PFSK-1 (cell line): Measurements from ENCODE around the gene BHLHE41.

Experiments used
- FOXP2 ChIP-seq: optimal IDR thresholded peaks from 2 replicates; pipeline ENCODE3; 2011; ENCODE audit warnings: borderline replicate concordance, control low read depth, inconsistent platforms; ENCODE audit not compliant: insufficient read depth; ENCODE audit errors: extremely low read length, extremely low read depth
- POLR2AphosphoS5 ChIP-seq: IDR thresholded peaks from 2 replicates; pipeline ENCODE4 v1.6.1; 2012; ENCODE audit warnings: low read depth, mild to moderate bottlenecking, control low read depth, low read length, moderate library complexity
- SIN3A ChIP-seq: IDR thresholded peaks from 2 replicates; pipeline ENCODE4 v1.6.1; 2012; ENCODE audit warnings: mild to moderate bottlenecking, low read length, moderate library complexity, borderline replicate concordance; ENCODE audit not compliant: insufficient read depth
- TAF1 ChIP-seq: IDR thresholded peaks from 2 replicates; pipeline ENCODE4 v1.6.1; 2012; ENCODE audit warnings: low read length, control low read depth, borderline replicate concordance; ENCODE audit not compliant: insufficient read depth
- TF ChIP-seq, protein P1 (sequence below), 2 experiments: IDR thresholded peaks; 2 replicates each; pipeline versions ENCODE4 v1.6.1 to v1.8.0; 2011 to 2012; ENCODE audit warnings: low read depth in 2 of 2, low read length in 2 of 2, control low read depth in 1 of 2, inconsistent platforms in 1 of 2, mild to moderate bottlenecking in 1 of 2, moderate library complexity in 1 of 2; ENCODE audit not compliant: insufficient read depth in 1 of 2

Gene BHLHE41

DNA sequence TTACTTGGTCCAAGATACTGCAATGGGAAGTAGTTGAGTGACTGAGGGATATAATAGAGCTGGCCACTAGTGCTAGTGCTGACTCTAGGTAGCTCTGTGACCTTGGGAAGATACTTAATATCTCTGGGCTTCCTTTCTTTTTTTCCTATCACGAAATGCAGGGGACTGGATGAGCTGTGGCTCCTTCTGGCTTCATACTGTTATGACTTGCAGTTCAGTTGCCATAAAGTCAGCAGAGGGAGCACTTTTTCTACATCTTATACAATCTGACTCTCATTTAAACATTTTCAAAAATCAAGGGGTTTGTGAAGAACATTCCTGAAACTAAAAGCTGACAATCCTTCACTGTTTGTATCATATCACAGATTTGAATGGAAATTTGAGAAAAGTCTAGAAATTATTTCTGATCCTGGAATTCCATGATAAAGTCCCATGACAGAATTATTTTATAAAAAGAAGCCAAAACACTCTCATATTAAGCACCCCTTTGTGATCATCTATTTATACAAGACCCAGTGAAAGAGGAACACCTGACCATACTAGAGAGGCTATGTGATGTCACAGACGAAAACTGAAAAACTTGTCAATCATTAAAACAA is 5.3 kb downstream of the BHLHE41 start:
- TF ChIP-seq, protein P1, sequence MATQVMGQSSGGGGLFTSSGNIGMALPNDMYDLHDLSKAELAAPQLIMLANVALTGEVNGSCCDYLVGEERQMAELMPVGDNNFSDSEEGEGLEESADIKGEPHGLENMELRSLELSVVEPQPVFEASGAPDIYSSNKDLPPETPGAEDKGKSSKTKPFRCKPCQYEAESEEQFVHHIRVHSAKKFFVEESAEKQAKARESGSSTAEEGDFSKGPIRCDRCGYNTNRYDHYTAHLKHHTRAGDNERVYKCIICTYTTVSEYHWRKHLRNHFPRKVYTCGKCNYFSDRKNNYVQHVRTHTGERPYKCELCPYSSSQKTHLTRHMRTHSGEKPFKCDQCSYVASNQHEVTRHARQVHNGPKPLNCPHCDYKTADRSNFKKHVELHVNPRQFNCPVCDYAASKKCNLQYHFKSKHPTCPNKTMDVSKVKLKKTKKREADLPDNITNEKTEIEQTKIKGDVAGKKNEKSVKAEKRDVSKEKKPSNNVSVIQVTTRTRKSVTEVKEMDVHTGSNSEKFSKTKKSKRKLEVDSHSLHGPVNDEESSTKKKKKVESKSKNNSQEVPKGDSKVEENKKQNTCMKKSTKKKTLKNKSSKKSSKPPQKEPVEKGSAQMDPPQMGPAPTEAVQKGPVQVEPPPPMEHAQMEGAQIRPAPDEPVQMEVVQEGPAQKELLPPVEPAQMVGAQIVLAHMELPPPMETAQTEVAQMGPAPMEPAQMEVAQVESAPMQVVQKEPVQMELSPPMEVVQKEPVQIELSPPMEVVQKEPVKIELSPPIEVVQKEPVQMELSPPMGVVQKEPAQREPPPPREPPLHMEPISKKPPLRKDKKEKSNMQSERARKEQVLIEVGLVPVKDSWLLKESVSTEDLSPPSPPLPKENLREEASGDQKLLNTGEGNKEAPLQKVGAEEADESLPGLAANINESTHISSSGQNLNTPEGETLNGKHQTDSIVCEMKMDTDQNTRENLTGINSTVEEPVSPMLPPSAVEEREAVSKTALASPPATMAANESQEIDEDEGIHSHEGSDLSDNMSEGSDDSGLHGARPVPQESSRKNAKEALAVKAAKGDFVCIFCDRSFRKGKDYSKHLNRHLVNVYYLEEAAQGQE (IDR thresholded peaks at IDR 0.05; ENCODE audit: insufficient read depth in 1 of 2, low read depth in 2 of 2, low read length in 2 of 2): peak; percentile 39 to 76; a peak in 2 of 4 replicates
- TF ChIP-seq SIN3A (no peak), FOXP2 (no peak)

DNA sequence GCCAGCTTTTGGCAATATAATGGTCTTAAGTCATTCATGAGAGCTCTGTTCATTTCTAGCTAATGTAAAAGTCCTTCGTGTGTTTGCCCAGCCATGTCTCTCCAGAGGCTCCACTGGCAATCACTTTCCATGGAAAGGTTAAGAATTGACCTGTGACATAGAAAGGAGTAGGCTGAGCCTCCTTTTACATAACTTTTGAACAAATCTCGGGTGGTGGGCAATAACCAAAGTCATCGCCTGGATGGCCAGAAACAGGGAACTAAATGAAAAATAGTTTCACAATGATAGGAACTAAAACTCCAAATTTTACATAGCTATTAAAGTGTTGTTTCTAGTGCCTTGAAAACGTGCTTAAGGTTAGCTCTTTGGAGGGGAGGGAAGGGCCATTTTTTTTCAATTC is 6.5 kb downstream of the BHLHE41 start:
- no peak for TF ChIP-seq POLR2AphosphoS5
- no peak for TF ChIP-seq TAF1
- TF ChIP-seq FOXP2: no peak
- no peak for TF ChIP-seq SIN3A
- TF ChIP-seq, protein P1 (IDR thresholded peaks at IDR 0.05; ENCODE audit: insufficient read depth in 1 of 2, low read depth in 2 of 2, low read length in 2 of 2): no peak

DNA sequence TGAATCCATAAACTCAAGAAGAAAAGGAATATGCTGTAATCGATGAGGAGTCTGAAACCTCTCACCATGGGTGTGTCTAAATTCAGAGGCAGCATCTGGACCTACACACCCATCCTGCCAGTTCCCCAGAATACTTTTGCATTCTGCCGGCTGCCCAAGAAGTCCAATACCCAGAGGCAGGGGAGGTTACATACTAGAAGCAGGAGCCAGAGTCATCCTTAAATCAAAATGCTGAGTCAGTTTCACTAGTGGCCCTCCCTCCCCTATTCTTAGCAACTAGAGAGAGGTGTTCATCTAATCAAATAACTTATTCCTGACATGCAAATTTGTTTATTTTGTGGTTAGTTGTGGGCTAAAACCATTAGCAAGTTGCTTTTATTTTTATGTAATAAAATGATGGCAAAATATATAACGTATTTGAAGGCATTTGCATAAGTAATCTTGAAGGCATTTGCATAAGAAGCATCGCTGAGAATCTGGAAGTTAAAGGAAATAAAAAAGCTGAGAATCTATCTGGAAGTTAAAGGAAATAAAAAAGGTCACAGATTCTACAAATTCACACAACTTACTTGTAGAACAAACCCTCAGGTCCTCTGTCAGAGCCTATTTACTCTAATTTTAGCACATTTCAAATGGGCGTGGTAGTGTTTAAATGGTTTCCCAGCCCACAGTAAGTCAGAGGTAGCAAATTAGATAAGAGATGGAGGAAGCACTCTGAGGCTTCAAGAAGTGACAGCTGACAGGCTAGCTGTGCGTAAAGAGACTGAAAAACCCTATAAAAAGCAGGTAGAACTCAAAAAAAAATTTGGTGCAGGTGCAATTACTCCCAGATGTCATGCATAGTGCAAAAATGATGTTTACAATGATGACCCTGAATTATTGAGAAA is 7.8 kb downstream of the BHLHE41 start:
- TF ChIP-seq TAF1: no peak

DNA sequence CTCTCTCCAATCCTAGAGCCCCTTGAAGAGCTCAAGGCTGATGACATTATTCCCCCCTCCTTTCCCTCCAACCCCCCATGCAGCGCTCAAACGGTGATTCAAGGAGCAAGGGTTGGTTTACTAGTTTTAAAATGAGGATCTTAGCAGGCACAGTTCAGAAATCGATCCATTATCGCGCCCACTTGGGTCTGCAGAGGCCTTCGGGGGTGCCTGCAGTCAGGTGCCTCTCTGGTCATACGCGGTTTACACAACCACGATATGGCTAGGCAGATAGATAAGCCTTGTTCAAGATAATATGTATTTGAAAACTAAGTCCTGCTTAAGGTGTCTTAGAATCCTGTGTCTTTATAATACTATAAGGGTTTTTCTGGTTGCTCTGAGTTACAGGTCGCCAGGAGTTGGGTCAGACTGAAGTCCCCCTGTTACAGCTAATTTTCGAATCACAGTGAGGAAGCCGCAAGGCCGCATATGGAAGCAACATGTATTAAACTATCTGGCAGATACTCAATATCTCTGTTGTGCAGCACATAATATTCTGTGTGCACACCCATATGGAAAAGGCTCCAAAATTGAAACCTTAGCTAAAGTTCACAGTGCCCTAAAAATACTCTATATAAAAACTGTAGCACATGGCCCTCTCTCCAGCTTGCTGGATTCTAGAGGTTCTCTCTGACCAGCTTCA is 10.0 kb downstream of the BHLHE41 start:
- TF ChIP-seq SIN3A: no peak
- TF ChIP-seq POLR2AphosphoS5: no peak
- TF ChIP-seq, protein P1 (IDR thresholded peaks at IDR 0.05; ENCODE audit: insufficient read depth in 1 of 2, low read depth in 2 of 2, low read length in 2 of 2): no peak
- TF ChIP-seq TAF1: no peak
- no peak for TF ChIP-seq FOXP2

- TF ChIP-seq SIN3A: peak; percentile 97
- no peak for TF ChIP-seq POLR2AphosphoS5
- TF ChIP-seq, protein P1 (IDR thresholded peaks at IDR 0.05; ENCODE audit: insufficient read depth in 1 of 2, low read depth in 2 of 2, low read length in 2 of 2): no peak
- TF ChIP-seq TAF1: no peak
- TF ChIP-seq FOXP2: peak; percentile 95
Observed at GRCh38 chr12:26113853-26114719, 10.8 kb downstream of the BHLHE41 start.
